Nephron (organoid): ENCODE data around the gene CGN.

Experiments
- H3K27ac Mint-ChIP-seq, 3 experiments: 2 replicates each; pipeline ENCODE4 v1.8.0; 2020; ENCODE audit warnings: mixed read lengths in 3 of 3, mild to moderate bottlenecking in 2 of 3, moderate library complexity in 1 of 3
- H3K27me3 Mint-ChIP-seq: 2 replicates; pipeline ENCODE4 v1.8.0; 2021; ENCODE audit warnings: low read depth, mild to moderate bottlenecking, moderate library complexity, mixed read lengths
- H3K36me3 Mint-ChIP-seq: 2 replicates; pipeline ENCODE4 v1.8.0; 2020; ENCODE audit warnings: low read depth, mixed read lengths
- H3K4me1 Mint-ChIP-seq: 2 replicates; pipeline ENCODE4 v1.8.0; 2020; ENCODE audit warnings: mixed read lengths
- H3K4me3 Mint-ChIP-seq, 3 experiments: 2 replicates each; pipeline ENCODE4 v1.8.0; 2020; ENCODE audit warnings: mild to moderate bottlenecking in 3 of 3, mixed read lengths in 3 of 3, moderate library complexity in 2 of 3
- H3K9me3 Mint-ChIP-seq: 2 replicates; pipeline ENCODE4 v1.8.0; 2020; ENCODE audit warnings: mixed read lengths
- CTCF ChIP-seq, 3 experiments: fragments of 200-600 bp; sonication (generic); IDR thresholded peaks; one replicate each; pipeline ENCODE4 v1.5.0; 2021; ENCODE audit warnings: antibody characterized with exemption in 3 of 3; ENCODE audit not compliant: unreplicated experiment in 3 of 3

Gene CGN

DNA sequence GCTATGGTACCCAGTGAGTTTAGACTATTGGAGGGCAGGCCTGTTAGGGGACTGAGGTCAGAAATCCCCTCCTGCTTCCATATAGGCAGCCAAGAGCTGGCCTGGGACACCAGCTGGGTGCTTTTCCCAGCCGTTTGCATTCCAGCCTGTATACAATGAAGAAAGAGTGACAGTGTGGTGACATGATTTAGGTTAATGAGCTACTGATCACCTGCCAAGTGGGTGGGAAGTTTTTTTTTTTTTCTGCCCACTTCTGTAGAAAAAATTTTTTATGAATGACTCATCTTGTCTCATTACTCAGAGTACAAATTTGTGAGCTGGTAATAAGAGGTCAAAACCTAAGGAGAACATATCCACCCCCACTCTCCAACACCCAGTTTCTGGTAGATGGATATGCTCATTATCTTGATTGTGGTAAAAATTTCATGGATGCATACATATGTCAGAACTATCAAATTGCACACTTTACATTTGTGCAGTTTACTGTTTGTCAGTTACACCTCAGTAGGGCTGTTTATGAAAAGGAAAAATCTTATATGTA is 16.4 kb upstream of the CGN start:
- peaks cover 19% of the 10 kb centered on the region for H3K4me1 Mint-ChIP-seq
- H3K9me3 Mint-ChIP-seq = no peaks in the 10 kb centered on the region
- H3K27me3 Mint-ChIP-seq = peaks cover 15% of the 10 kb centered on the region
- no peak for TF ChIP-seq CTCF (IDR thresholded peaks at IDR 0.05; ENCODE audit: unreplicated experiment in 3 of 3)
- no peak overlapping the region for H3K4me3 Mint-ChIP-seq
- peak overlapping the region; percentile 41 to 72 (median 42) for H3K27ac Mint-ChIP-seq
- H3K36me3 Mint-ChIP-seq = no peaks in the 10 kb centered on the region

GRCh38 chr1:151495316-151495715 is 15.9 kb upstream of the CGN start:
- Mint-ChIP-seq H3K4me3 (no peak overlapping the region), H3K27ac (peak overlapping the region in 2 of 3 experiments; percentile 29 to 72), H3K36me3 (no peaks in the 10 kb centered on the region), H3K9me3 (no peaks in the 10 kb centered on the region), H3K27me3 (peaks cover 15% of the 10 kb centered on the region), H3K4me1 (peaks cover 19% of the 10 kb centered on the region)
- TF ChIP-seq CTCF (IDR thresholded peaks at IDR 0.05; ENCODE audit: unreplicated experiment in 3 of 3) = no peak

DNA sequence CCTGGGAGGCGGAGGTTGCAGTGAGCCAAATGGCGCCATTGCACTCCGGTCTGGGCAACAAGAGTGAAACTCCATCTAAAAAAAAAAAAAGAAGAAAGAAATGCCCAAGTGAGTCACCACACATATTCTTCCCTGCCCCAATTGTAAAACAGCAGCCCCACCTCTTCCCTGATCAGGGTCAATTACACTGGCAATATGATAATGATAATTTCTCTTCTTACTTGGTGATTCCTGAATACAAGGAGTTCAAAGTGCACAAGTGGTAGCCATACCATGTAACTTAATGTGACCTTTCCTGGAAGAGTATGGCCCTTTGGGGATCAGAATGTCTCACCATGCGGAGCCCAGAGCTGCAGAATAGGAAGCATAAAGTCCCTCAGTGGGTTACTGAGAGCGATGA is 11.8 kb upstream of the CGN start:
- H3K27ac Mint-ChIP-seq = no peak overlapping the region
- peaks cover 14% of the 10 kb centered on the region for H3K4me1 Mint-ChIP-seq
- peaks cover 16% of the 10 kb centered on the region for H3K27me3 Mint-ChIP-seq
- no peak for TF ChIP-seq CTCF (IDR thresholded peaks at IDR 0.05; ENCODE audit: unreplicated experiment in 3 of 3)
- H3K36me3 Mint-ChIP-seq = no peaks in the 10 kb centered on the region
- H3K9me3 Mint-ChIP-seq = no peaks in the 10 kb centered on the region
- H3K4me3 Mint-ChIP-seq = no peak overlapping the region

DNA sequence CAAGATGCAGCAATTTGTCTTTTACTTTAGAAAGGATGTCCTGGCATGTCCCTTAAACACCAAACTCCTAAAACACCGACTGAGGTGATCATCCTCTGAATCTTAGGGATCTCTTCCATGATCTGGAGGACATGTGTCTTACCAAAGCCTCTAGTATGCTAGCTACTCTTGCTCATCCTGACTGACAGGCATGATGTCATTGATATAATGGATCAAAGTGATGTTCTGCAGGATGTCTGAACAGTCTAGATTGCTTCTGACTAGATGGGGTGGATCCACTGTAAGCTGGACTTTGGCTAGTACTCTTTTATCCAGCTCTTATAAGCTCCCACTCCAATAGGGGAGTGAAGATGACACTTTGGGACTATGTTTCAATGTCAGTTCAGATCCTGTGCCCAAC is 11.3 kb upstream of the CGN start:
- H3K9me3 Mint-ChIP-seq = no peaks in the 10 kb centered on the region
- H3K4me3 Mint-ChIP-seq = no peak overlapping the region
- no peaks in the 10 kb centered on the region for H3K36me3 Mint-ChIP-seq
- no peak overlapping the region for H3K27ac Mint-ChIP-seq
- TF ChIP-seq CTCF (IDR thresholded peaks at IDR 0.05; ENCODE audit: unreplicated experiment in 3 of 3) = no peak
- peaks cover 8% of the 10 kb centered on the region for H3K4me1 Mint-ChIP-seq
- H3K27me3 Mint-ChIP-seq = peaks cover 20% of the 10 kb centered on the region

GRCh38 chr1:151501474-151501873 is 9.7 kb upstream of the CGN start:
- no peaks in the 10 kb centered on the region for H3K9me3 Mint-ChIP-seq
- TF ChIP-seq CTCF (IDR thresholded peaks at IDR 0.05; ENCODE audit: unreplicated experiment in 3 of 3) = peak in 1 of 3 experiments; percentile 10
- H3K4me3 Mint-ChIP-seq = no peak overlapping the region
- no peaks in the 10 kb centered on the region for H3K36me3 Mint-ChIP-seq
- H3K27me3 Mint-ChIP-seq = peaks cover 23% of the 10 kb centered on the region
- no peak overlapping the region for H3K27ac Mint-ChIP-seq
- no peaks in the 10 kb centered on the region for H3K4me1 Mint-ChIP-seq

- Mint-ChIP-seq H3K4me1 (no peaks in the 10 kb centered on the region), H3K36me3 (no peaks in the 10 kb centered on the region), H3K27ac (peak overlapping the region in 1 of 3 experiments; percentile 18), H3K9me3 (no peaks in the 10 kb centered on the region), H3K4me3 (no peak overlapping the region), H3K27me3 (peaks cover 26% of the 10 kb centered on the region)
- no peak for TF ChIP-seq CTCF (IDR thresholded peaks at IDR 0.05; ENCODE audit: unreplicated experiment in 3 of 3)
Measured at GRCh38 chr1:151502035-151502700, 9.0 kb upstream of the CGN start.
